Activated CD8-positive, alpha-beta memory T cell treated with anti-CD3 and anti-CD28 coated beads, Interleukin-2, amount 50 U/mL, for 24 hours (primary cell): Measurements from ENCODE around the gene ADAM19.

ENCODE experiments used
- DNase-seq: peaks from one replicate; pipeline ENCODE4 v3.0.0-alpha.2; 2020; ENCODE audit errors: extremely low read depth

Gene ADAM19

DNA sequence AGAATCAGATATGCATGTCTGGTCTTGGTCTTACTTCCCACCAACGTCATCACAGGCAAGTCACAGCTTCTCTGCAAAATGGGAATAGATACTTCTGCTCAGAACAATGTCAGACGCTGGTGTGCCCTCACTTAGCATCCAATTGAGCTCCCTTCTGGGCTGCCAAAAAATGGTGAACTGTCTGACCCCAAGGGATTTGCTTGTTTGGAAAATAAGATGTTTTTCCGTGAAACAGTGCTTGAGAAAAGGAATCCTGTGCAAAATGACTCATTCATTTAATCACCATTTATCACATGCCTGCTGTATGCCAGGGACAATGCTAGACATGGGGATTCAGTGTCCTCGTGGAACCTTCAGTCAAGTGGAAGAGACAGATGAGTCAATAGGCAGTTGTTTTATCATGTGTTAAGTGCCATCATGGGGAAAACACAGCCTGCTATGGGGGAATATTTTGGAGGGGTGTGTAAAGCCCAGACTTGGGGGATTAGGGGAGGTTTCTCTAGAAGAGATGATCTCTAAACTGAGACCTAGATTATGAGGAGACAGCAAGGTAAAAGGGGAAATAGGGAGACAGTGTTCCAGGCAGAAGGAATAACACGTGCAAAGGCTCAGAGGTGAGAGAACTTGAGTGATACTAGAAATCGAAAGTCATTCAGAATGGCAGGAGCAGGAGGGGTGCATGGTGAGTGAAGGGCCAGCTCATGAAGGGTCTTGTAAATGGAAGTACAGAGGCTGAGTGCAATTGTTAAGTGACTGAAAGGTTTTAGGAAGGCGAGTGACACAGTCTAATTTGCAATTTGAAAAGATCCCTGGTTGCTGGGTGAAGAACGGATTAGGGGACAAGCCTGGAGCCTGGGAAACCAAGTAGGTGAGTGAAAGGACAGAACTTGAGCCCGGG, 111.7 kb downstream of the ADAM19 start:
- DNase-seq = no peak

DNA sequence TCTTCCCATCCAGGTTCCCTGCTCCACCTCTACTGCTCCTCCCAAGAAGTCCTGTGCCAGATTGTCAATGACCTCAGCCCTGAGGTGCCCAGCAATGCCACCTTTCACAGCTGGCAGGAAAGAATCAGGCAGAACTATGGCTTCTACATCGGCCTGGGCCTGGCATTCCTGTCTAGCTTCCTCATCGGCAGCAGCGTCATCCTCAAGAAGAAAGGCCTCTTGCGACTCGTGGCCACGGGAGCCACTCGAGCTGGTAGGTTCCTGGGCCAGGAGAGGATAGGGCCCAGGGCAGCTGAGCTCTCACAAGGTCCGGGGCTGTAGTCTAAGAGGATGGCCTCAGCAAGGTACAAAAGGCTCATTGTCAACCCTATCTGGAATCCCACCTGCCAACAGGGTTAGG, 112.5 kb downstream of the ADAM19 start:
- DNase-seq = no peak

DNA sequence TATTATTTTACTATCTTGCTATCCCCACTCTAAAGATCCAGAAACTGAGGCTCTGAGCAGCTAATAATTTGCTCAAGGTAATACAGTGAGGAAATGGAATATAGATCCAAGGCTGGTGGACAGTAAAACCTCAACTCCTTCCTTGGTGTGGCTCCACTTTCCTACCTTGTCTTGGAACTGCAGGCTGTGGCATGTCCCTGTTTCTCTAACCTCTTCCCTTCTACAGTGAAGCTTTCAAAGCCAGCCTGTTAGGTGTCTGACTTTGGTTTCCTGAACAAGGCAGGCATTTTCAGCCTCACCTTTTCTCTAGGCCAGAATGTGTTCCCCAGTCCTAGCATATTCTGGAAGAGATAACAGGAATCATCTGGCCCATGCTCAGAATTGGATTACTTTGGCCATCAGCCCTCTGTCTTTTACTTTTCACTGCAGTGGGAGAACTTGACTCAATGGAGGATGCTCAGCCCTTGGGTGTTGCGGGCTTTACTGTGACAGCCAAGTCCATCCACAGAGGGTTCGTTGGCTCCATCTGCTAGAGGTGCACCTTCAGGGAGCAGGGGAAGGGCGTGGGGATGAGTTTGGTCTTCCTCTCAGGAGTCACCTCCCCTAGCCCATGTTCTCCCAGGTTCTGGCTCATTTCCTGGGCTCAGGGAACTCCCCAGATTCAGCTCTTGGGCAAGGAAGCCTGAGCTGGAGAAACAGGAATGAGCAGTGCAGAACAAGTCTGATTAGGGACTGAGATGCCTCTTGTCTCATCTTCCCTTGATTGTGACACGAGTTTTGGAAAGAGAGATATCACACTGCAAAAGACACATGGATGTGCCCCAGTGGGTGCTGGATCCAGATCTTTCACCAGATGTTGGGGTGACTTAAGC, 114.4 kb downstream of the ADAM19 start:
- DNase-seq = no peak

DNA sequence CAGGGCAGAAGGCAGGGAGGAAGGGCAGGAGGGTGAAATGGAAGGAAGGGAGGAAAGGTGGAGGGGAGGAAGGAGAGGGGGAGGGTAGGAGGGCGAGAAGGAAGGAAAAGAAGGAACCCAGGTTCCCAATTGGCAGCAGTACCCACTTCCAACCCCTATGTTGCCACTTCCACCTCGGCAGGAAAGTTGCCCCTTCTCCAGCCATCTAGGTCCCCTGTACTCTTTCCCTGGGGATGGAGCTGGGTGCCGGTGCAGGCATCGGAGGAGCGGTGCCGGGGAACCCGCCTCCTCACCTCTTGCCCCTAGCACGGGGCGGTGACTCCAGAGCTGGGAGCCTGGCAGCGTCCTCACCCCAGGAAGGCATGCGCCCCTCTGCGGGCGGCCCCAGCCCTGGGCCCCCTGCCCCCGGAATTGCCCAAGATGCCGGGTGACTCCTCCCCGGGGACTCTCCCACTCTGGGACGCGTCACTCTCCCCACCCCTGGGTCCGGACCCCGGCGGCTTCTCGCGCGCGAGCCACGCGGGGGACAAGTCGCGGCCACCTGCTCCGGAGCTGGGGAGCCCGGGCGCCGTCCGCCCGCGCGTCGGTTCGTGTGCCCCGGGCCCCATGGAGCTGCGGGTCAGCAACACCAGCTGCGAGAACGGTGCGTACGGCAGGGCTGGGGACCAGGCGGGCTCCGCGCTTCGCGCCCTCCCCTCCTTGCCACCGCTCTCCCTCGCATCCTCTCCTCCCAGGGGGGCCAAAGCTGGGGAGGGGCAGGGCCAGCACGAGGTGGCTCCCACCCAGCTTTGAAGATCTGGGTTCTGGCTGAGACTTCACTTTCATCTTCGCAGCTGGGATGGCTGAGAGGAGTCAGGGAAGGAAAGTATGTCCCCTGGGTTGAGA, 115.6 kb downstream of the ADAM19 start, which contains the start of gene NIPAL4:
TSS of gene NIPAL4 (plus strand) at position 499 of the 885 bp plus-strand sequence. CDS start at position 607, 108 bp downstream.
- no peak for DNase-seq

DNA sequence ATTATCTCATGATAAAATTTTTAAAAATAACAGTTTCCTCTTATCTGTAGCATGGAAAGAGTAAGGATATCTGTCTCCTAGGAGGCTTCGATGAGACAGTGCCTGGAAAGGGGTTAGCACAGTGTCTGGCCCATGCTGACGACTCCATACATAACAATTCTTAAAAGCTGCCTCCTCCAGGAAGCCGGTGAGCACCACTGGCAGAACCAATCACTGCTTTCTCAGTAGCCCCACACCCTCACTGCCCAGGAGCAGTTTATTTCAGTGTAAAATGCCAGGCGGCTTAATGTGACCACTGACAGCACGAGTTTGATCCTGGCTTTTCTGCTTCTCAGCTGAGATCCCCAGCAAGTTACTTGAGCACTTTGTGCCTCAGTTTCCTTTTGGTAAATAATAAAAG, 116.7 kb downstream of the ADAM19 start:
- DNase-seq = no peak

DNA sequence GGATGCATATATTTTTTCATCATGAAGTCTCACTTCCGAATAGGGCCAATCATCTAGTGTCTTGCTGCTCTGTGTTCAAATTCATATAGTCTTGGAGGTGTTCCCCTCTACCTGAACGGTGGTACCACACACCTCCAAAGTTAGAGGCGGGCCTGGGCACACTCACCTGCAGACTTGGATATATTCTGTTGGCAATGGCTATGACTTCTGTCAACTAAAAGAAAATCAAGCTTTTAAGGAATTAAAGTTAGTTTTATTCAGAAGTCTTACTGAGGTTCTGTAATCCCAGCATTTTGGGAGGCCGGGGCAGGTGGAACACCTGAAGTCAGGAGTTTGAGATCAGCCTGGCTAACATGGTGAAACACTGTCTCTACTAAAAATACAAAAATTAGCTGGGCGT, 118.2 kb downstream of the ADAM19 start:
- DNase-seq = no peak

DNA sequence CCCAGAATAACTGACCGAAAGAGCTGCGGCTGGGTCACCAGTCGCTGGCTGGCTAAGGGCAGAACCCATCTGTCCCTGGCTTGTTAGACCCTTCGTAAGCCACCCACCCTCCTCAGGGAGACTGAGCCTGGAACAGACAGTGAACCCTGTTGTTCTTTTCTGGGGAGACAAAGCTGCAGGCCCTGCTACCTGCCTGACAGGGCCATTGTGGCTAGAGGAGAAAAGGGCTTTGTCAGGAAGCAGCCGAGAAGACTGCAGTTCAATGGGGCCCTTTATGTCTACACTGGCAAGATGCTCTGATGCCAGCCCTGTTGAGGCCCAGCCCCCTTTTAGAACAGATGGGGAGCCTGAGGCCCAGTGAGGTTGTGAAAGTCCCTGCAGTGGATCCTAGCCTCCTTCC, 119.3 kb downstream of the ADAM19 start:
- no peak for DNase-seq

DNA sequence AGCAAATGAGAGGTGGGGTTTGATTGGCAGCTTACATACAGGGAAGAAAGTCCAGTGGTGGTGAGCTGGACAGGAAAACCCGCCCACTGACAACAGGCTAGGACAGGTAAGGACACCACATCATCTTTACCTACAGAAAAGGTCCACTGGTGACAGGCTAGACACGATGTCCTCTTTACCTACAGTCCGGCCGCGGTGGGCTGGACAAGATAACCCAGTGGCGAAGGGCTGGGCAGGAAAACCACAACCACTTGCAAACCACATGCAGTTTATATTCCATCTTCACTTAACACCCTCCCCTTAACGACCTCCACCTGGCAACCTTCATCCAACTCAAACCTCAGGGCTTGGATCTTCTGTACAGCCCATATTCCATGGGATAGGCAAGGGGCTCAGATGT, 120.5 kb downstream of the ADAM19 start:
- DNase-seq = no peak

DNA sequence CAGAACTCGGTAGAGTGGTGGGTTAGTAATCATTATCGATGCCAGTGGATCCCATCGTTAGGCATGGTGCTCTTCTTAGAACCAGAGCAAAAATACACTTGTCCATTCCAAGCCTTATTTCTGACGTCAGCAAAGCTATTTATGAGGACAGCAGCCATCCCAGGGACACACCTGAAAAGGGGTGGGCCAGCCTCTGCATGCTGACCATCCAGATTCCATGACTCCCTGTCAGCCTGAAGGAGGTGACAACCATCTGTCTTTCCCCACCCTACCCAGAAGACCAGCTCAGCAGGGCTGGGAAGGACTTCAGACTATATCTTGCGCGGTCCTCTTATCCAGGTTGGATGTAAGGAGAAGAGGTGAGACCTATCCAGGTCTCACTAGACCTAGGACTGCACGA, 121.3 kb downstream of the ADAM19 start:
- DNase-seq = no peak

DNA sequence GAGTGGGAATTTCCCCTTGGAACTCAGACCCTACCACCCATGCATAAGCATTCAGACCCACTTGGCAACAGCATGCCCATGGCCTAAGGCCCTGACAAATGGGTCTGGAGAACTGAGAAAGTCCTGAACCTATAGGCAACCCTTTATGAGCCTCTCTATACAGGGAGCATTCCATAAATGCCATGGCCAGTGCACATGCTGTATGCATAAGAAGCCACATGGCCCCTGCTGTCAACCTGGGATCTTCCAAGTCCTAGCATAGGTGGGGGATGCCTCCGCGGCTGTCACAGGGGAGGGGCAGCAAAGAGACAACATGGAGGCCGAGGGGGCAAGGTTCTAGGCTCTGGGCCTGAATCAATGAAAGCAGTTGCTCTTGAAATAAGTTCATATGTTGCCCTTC, 123.8 kb downstream of the ADAM19 start:
- DNase-seq = no peak

DNA sequence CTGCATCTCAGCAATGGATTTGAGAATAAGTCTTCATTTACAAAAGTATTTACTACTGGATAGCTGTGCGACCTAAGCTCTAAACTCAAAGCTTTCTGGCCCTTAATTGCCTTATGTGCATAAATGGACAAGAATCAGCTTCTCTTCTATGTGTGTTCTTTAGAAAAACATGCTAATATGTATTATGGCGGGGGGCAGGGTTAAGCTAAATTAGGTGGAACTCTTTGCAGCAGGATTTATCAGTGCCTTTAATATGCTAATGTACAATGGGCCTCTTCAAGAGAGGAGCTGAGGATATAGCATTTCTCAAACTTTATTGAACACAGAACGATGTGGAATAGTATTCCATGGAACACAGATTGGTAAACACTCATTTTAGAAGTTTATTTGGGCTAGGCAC, 125.6 kb downstream of the ADAM19 start:
- DNase-seq = no peak

DNA sequence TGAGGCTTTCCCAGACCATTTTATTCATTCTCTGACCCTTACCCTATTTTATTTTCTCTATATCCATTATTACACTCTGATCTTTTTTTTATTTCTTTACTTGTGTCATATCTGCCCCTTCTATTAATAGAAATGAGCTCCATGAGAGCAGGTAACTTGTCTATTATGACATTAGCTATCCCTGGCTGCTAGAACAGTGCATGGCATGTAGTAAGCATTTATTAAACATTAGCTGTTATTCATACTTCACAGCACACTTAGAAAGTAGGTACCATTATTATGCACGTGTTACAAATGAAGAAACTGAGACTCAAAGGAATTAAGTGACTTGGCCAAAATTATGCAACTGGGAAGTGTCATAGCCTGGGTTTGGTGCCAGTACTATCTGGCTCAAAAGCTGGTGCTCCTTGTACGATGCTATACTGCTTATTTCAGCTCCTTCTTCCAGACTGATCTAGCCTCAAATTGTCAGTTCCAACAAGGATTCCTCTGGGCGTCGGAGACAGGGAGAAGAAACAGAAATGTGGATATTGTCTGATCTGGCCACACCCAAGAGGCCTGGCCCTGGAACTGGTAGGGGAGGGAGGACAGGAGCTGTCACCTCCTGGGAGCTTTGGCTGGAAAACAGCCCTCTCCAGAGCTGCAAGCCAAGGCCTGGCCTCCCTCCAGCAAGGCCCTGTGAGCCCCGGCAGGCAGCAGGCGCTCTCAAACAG, 126.4 kb downstream of the ADAM19 start:
- no peak for DNase-seq

DNA sequence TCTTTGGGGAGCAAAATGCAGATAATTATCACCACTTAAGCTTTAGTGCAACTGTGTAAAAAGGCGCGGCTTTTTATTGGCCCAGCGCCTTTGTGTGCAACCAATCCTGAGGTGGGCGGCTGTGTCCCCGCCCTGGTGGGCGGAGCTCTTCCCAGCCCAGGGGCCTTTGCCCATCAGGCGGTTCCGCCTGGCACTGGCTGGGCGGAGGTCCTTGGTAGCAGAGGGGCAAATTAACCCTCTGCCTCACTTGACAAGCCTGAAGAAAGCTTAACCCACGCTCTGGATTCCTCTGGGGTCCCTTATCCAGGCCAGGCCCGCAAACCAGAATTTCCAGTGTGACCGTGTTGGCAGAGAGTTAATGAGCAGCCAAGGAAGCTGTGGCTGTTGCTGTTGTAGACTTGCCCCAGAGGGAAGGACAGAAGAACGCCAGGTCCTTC, 128.4 kb downstream of the ADAM19 start:
- no peak for DNase-seq

DNA sequence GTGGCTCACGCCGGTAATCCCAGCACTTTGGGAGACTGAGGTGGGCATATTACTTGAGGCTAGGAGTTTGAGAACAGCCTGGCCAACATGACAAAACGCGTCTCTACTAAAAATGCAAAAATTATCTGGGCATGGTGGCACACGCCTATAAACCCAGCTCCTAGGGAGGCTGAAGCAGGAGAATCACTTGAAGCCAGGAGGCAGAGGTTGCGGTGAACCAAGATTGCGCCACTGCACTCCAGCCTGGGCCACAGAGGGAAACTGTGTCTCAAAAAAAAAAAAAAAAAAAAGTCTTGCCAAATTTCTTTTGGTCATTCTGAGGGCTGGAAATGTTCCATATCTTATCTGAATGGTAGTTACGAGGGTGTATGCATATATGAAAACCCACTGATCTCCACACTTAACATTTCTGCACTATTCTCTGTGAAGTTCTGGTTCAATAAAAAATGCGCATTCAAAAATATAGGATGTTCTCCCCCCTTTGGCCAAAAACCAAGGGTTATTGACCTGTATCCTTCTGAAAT, 129.1 kb downstream of the ADAM19 start:
- no peak for DNase-seq

DNA sequence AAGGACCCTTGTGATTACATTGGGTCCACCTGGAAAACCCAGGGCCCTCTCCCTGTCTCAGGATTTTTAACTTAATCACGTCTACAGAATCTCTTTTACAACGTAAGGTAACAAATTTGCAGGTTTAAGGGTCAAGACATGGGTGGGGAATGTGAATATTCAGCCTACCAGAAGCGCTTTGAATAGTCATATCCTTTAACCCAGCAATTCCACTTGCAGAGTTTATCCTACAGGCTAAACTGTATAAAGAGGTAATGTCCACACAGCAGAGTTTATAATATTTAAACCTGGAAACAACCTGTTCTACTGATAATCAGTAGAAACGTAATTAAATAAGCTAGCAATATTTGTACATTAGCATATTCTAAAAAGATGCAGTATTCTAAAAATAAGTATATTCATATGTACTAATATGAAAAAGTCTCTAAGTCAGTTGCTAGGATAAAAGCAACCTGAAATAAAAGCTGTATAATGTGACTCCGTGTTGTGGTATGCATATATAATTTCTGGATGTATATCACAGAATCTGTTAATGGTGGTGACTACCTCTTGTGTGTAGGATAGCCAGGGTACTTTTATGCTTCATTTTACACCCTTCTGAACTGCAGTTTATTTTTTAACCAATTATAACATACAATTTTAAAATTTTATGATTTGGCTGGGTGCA, 129.7 kb downstream of the ADAM19 start:
- DNase-seq = no peak

DNA sequence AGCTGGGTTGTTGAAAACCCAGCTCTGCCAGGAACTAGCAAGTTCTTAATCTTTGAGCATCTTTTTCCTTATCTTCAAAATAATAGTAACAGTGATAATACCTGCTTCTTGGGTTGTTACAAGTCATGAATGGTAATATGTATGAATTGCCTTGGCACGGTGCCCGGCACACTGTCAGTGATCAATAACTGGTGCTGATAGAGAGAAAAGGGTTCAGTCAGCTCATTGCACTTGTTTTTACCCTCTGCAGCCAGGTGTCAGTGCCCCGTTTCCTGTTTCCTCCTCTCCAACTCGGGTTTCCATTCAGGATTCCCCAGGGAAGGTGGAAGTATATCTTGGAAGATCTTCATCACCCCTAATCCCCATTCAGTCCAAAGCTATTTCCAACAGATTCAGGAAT, 131.4 kb downstream of the ADAM19 start:
- DNase-seq = no peak

DNA sequence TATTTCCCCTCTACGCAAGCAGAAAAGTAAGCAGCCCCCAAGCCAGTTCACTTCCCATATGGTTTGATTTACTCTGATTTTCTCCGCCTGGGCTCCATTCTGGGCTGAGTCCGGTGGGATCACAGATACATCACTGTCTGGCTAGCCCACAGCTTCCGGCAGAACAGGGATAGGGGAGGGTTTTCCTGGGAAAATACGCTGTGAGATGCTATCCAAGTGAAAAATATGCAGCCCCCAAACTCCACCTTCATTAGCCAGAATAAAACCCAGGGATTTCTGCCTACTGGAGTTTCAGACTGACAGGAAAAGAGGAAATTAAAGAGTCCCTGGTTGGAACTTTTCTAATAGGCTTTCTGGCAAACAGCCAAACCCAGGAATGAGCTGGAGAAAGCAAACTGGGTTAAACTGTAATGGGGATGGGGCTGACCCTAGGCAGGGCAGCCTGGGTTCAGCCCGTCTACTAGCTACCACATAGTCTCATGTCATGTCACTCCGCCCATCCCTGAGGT, 132.5 kb downstream of the ADAM19 start:
- no peak for DNase-seq

DNA sequence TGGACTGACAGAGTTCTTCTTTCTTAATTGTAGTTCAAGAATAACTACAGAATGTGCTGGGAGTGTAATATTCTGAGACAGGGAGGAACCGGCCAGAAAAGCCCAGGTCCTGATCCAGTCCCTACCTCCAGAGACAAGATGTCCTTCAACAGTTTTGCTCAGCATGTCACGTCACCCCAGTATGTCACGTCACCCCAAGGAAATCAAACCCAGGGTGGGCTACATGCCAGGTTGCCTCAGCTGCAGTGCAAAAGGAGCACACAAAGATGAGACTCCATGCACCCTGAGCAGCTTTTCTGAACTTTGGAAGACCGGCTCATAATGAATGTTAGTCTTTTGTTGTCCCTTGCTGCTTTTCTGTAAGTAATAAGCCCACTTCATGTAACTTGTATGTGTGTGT, 141.5 kb downstream of the ADAM19 start:
- DNase-seq = no peak

DNA sequence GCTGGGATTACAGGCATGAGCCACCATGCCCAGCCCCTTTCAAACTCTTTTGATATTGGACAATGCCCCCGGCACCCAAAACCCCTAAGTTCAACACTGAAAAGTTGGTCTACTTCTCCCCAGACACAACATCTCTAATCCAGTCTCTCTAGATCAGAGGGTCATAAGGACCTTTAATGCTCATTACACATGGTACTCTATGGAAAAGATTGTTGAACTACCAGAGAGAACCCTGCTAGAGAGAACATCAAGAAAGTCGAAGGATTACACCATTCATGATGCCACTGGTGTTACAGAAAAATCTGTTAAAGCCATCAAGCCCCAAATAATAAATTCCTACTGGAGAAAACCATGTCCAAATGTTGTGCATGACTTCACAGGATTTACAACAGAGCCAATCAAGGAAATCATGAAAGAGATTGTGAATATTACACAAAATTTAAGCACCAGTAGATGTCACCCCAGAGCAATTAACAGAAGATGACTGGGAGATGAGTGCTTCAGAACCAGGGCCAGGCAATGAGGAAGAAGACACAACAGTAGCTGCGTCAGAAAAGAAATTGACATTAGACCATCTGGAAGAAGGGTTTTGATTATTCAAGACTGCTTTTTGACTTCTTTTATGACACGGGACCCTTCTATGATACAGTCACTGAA, 143.9 kb downstream of the ADAM19 start:
- no peak for DNase-seq
